Measurements from ENCODE around the gene KIAA1328.

- TF ChIP-seq POLR2AphosphoS5 (IDR thresholded peaks at IDR 0.05; ENCODE audit: low read depth, low read length) = no peak
- no peak for TF ChIP-seq CTCF (IDR thresholded peaks at IDR 0.05)
These were observed 45.1 kb upstream of the KIAA1328 start for GRCh38 chr18:36783792-36784191.
